Inflammatory macrophage treated with lipopolysaccharide for 1 hour (primary cell): Measurements from ENCODE around the gene CDK5.
A peak's percentile ranks its signal among the peaks of the same experiment; 100 is the strongest.

Experiments used
- DNase-seq, 2 donors: peaks; one replicate each; pipeline ENCODE4 v3.0.0-alpha.2; 2020 to 2022

CDK5 gene

GRCh38 chr7:151086802-151087244 is 29.1 kb upstream of the CDK5 start:
- DNase-seq, result no peak

- peak; percentile 82 to 89 for DNase-seq
These were observed 28.3 kb upstream of the CDK5 start, which contains the start of gene AGAP3 for GRCh38 chr7:151085691-151086620. AGAP3 (plus strand) TSS chr7:151086475; CDS start chr7:151086742, 267 bp downstream.

GRCh38 chr7:151085329-151085690 is 27.6 kb upstream of the CDK5 start:
- no peak for DNase-seq

GRCh38 chr7:151083824-151084160 is 26.1 kb upstream of the CDK5 start:
- DNase-seq, result no peak

- peak; percentile 53 to 65 for DNase-seq
These were observed 25.6 kb upstream of the CDK5 start, which contains the start of gene TMUB1 for GRCh38 chr7:151083071-151083823. TMUB1 (minus strand) TSS chr7:151083493; CDS start chr7:151082563, 930 bp downstream.

- no peak for DNase-seq
These were observed 24.7 kb upstream of the CDK5 start for GRCh38 chr7:151082141-151083070.

GRCh38 chr7:151081170-151082101 is 23.7 kb upstream of the CDK5 start:
- DNase-seq, result no peak

GRCh38 chr7:151080522-151081169 is 22.9 kb upstream of the CDK5 start, which contains the start of gene FASTK:
FASTK (minus strand) TSS chr7:151080809; CDS start chr7:151080766, 43 bp downstream.
- peak; percentile 85 to 88 for DNase-seq

- DNase-seq, result no peak
These were observed 22.4 kb upstream of the CDK5 start for GRCh38 chr7:151080067-151080521.

GRCh38 chr7:151079199-151079910 is 21.7 kb upstream of the CDK5 start:
- no peak for DNase-seq

- no peak for DNase-seq
These were observed 20.7 kb upstream of the CDK5 start for GRCh38 chr7:151078233-151079040.

- DNase-seq, result no peak
These were observed 20.1 kb upstream of the CDK5 start for GRCh38 chr7:151077705-151078232.

- no peak for DNase-seq
These were observed 19.4 kb upstream of the CDK5 start for GRCh38 chr7:151076863-151077704.

- DNase-seq, result no peak
These were observed 18.3 kb upstream of the CDK5 start for GRCh38 chr7:151075978-151076426.

GRCh38 chr7:151075662-151075971 is 17.9 kb upstream of the CDK5 start:
- DNase-seq, result no peak

GRCh38 chr7:151074817-151075661 is 17.3 kb upstream of the CDK5 start:
- DNase-seq, result no peak

- no peak for DNase-seq
These were observed 16.3 kb upstream of the CDK5 start for GRCh38 chr7:151073990-151074389.
